Liver (tissue), 9 donors: ENCODE measurements around the gene ERC2. TPM values are rescaled to one million over a fixed set of nuclear protein-coding genes. Genes with fewer than 3 reads are reported as not detected.

ENCODE experiments used
- DNase-seq: peaks from one replicate; pipeline ENCODE4 v3.0.0-alpha.2; 2017; ENCODE audit warnings: low spot score
- H3K27ac ChIP-seq, 2 donors: one replicate each; pipeline ENCODE4 v1.7.0; 2013; ENCODE audit warnings: inconsistent platforms in 2 of 2, low read length in 2 of 2, control low read depth in 1 of 2, low read depth in 1 of 2, mild to moderate bottlenecking in 1 of 2
- H3K27me3 ChIP-seq, 4 donors: one replicate each; pipeline versions ENCODE4 v1.6.1 to v1.7.0; 2013; ENCODE audit warnings: low read length in 3 of 4, inconsistent platforms in 1 of 4, mild to moderate bottlenecking in 1 of 4, moderate library complexity in 1 of 4; ENCODE audit not compliant: control insufficient read depth in 4 of 4, insufficient read depth in 4 of 4
- H3K36me3 ChIP-seq, 4 donors: one replicate each; pipeline versions ENCODE4 v1.6.1 to v1.7.0; 2013; ENCODE audit warnings: low read length in 3 of 4, mild to moderate bottlenecking in 3 of 4, low read depth in 1 of 4, moderate library complexity in 1 of 4; ENCODE audit not compliant: control insufficient read depth in 4 of 4, insufficient read depth in 3 of 4
- H3K4me1 ChIP-seq, 4 donors: one replicate each; pipeline versions ENCODE4 v1.6.1 to v1.7.0; 2013; ENCODE audit warnings: low read length in 3 of 4, mild to moderate bottlenecking in 3 of 4, moderate library complexity in 1 of 4; ENCODE audit not compliant: control insufficient read depth in 4 of 4, insufficient read depth in 4 of 4
- H3K4me3 ChIP-seq, 3 donors: one replicate each; pipeline versions ENCODE4 v1.6.1 to v1.7.0; 2013; ENCODE audit warnings: low read length in 3 of 3, control low read depth in 1 of 3, low read depth in 1 of 3, mild to moderate bottlenecking in 1 of 3
- H3K9ac ChIP-seq, 2 donors: one replicate each; pipeline ENCODE4 v1.7.0; 2013; ENCODE audit warnings: low read length in 2 of 2, mild to moderate bottlenecking in 2 of 2, moderate library complexity in 2 of 2, control low read depth in 1 of 2, low read depth in 1 of 2
- H3K9me3 ChIP-seq, 4 donors: one replicate each; pipeline versions ENCODE4 v1.6.1 to v1.7.0; 2013; ENCODE audit warnings: low read length in 3 of 4; ENCODE audit not compliant: control insufficient read depth in 4 of 4
- ATF3 ChIP-seq: IDR thresholded peaks from 2 replicates; pipeline ENCODE4 v1.6.1; 2016; ENCODE audit warnings: antibody characterized with exemption
- CTCF ChIP-seq: fragments of 150-350 bp; IDR thresholded peaks from 2 replicates; pipeline ENCODE4 v1.5.1; 2017; ENCODE audit warnings: improper control_type of control experiment, low read depth, low read length; ENCODE audit not compliant: missing input control
- EGR1 ChIP-seq, 2 donors: IDR thresholded peaks; 2 replicates each; pipeline ENCODE4 v1.6.1; 2016 to 2018; ENCODE audit warnings: antibody characterized with exemption in 2 of 2, low read depth in 2 of 2
- FOXA1 ChIP-seq: IDR thresholded peaks from 2 replicates; pipeline ENCODE4 v1.6.1; 2016; ENCODE audit warnings: antibody characterized with exemption
- FOXA2 ChIP-seq: IDR thresholded peaks from 2 replicates; pipeline ENCODE4 v1.6.1; 2016; ENCODE audit warnings: antibody characterized with exemption
- GABPA ChIP-seq, 2 donors: IDR thresholded peaks in 1 of 2; conservative IDR thresholded peaks in 1 of 2; 2 replicates each; pipeline ENCODE4 v1.6.1; 2016; ENCODE audit warnings: antibody characterized with exemption in 2 of 2, mild to moderate bottlenecking in 1 of 2, moderate library complexity in 1 of 2
- HNF4A ChIP-seq, 2 donors: conservative IDR thresholded peaks; 2 replicates each; pipeline ENCODE4 v1.6.1; 2016; ENCODE audit warnings: antibody characterized with exemption in 2 of 2, mild to moderate bottlenecking in 2 of 2
- HNF4G ChIP-seq: IDR thresholded peaks from 2 replicates; pipeline ENCODE4 v1.6.1; 2016; ENCODE audit warnings: antibody characterized with exemption
- JUND ChIP-seq, 2 donors: IDR thresholded peaks; 2 replicates each; pipeline ENCODE4 v1.6.1; 2016; ENCODE audit warnings: antibody characterized with exemption in 2 of 2
- MAX ChIP-seq: IDR thresholded peaks from 2 replicates; pipeline ENCODE4 v1.6.1; 2016; ENCODE audit warnings: antibody characterized with exemption
- NR2F2 ChIP-seq: IDR thresholded peaks from 2 replicates; pipeline ENCODE4 v1.6.1; 2016; ENCODE audit warnings: antibody characterized with exemption
- RAD21 ChIP-seq, 2 donors: IDR thresholded peaks; 2 replicates each; pipeline ENCODE4 v1.6.1; 2016; ENCODE audit warnings: antibody characterized with exemption in 2 of 2, mild to moderate bottlenecking in 2 of 2
- REST ChIP-seq: IDR thresholded peaks from 2 replicates; pipeline ENCODE4 v1.6.1; 2016; ENCODE audit warnings: antibody characterized with exemption, mild to moderate bottlenecking
- RXRA ChIP-seq, 2 donors: IDR thresholded peaks; 2 replicates each; pipeline ENCODE4 v1.6.1; 2017 to 2018; ENCODE audit warnings: antibody characterized with exemption in 2 of 2, mild to moderate bottlenecking in 1 of 2
- SP1 ChIP-seq: IDR thresholded peaks from 2 replicates; pipeline ENCODE4 v1.6.1; 2018; ENCODE audit warnings: antibody characterized with exemption, mild to moderate bottlenecking
- TAF1 ChIP-seq: conservative IDR thresholded peaks from 2 replicates; pipeline ENCODE4 v1.6.1; 2016; ENCODE audit warnings: antibody characterized with exemption, mild to moderate bottlenecking
- YY1 ChIP-seq: IDR thresholded peaks from 2 replicates; pipeline ENCODE4 v1.6.1; 2016; ENCODE audit warnings: antibody characterized with exemption, mild to moderate bottlenecking
- ZBTB33 ChIP-seq: IDR thresholded peaks from 2 replicates; pipeline ENCODE4 v1.6.1; 2016; ENCODE audit warnings: antibody characterized with exemption
- WGBS: extraction: QIAGEN DNeasy Blood & Tissue Kit; methylation state at CpG from one replicate; pipeline ENCODE4 v1.1.7; 2013; 5-methylcytosine and 5-hydroxymethylcytosine counted together
- polyA plus RNA-seq, 2 donors: library from polyadenylated mRNA; stranded (reverse) in 1 of 2; unstranded in 1 of 2; fragments of 200-250 nt in 1 of 2; fragments of >200 nt in 1 of 2; fragmentation: Nextera tagmentation in 1 of 2; extraction: Ambion mirVana in 1 of 2; gene quantifications; one replicate each; pipeline versions ENCODE4 v1.2.1 to v1.2.3, GENCODE V29; 2013 to 2015
- total RNA-seq, 2 donors: library from RNA; depleted of rRNA; stranded (reverse); fragments of >200 nt; gene quantifications; one replicate each; pipeline ENCODE4 v1.2.3, GENCODE V29; 2014
- donor health status: healthy.
- donor health status: healthy.
- donor health status: healthy.
- donor health status: healthy.
- donor health status: healthy.

The ERC2 gene
- total and polyA plus RNA-seq, 4 donors, result 0.14 to 0.25 TPM; not detected in 2

GRCh38 chr3:55792009-55792408 lies 676.3 kb downstream of the ERC2 start:
- TF ChIP-seq FOXA2 (no peak), RXRA (IDR thresholded peaks at IDR 0.05) (no peak), HNF4G (no peak), JUND (IDR thresholded peaks at IDR 0.05) (no peak), GABPA (IDR thresholded peaks at IDR 0.05 in 1 of 2, conservative IDR thresholded peaks at IDR 0.05 in 1 of 2) (no peak)
- no peaks in the 10 kb centered on the region for H3K27me3 ChIP-seq
- WGBS, result 89% methylated on average over 1 of the region's 1 CpG
- no peaks in the 10 kb centered on the region for H3K4me1 ChIP-seq
- H3K9ac ChIP-seq, result no peak overlapping the region
- no peak overlapping the region for H3K27ac ChIP-seq
- DNase-seq, result no peak
- no peaks in the 10 kb centered on the region for H3K36me3 ChIP-seq
- H3K9me3 ChIP-seq, result no peaks in the 10 kb centered on the region
- H3K4me3 ChIP-seq, result no peak overlapping the region

GRCh38 chr3:55790596-55791350 lies 677.5 kb downstream of the ERC2 start:
- no peak overlapping the region for H3K4me3 ChIP-seq
- no peak overlapping the region for H3K27ac ChIP-seq
- WGBS, result 77% methylated on average over 3 of the region's 3 CpGs
- H3K9ac ChIP-seq, result no peak overlapping the region
- TF ChIP-seq RXRA (IDR thresholded peaks at IDR 0.05) (no peak), HNF4A (conservative IDR thresholded peaks at IDR 0.05) (no peak), TAF1 (no peak), HNF4G (no peak), JUND (IDR thresholded peaks at IDR 0.05) (no peak), YY1 (no peak), MAX (no peak), ATF3 (no peak), FOXA1 (no peak), NR2F2 (no peak), GABPA (IDR thresholded peaks at IDR 0.05 in 1 of 2, conservative IDR thresholded peaks at IDR 0.05 in 1 of 2) (no peak), SP1 (no peak), FOXA2 (no peak), CTCF (no peak), REST (no peak), RAD21 (IDR thresholded peaks at IDR 0.05) (no peak), ZBTB33 (no peak), EGR1 (IDR thresholded peaks at IDR 0.05; ENCODE audit: low read depth in 2 of 2) (no peak)
- no peaks in the 10 kb centered on the region for H3K9me3 ChIP-seq
- no peaks in the 10 kb centered on the region for H3K36me3 ChIP-seq
- no peaks in the 10 kb centered on the region for H3K27me3 ChIP-seq
- H3K4me1 ChIP-seq, result no peaks in the 10 kb centered on the region
- DNase-seq, result no peak
